Fibroblast of lung (primary cell): Measurements from ENCODE around the gene RGS14. TPM values are rescaled to one million over a fixed set of nuclear protein-coding genes. Genes with fewer than 3 reads are reported as not detected.
"Not testable (repeated sequence)": the region's sequence is repeated elsewhere in the genome, so short reads cannot be mapped to it uniquely, and the experiment has no call there.

ENCODE experiments used
- DNase-seq, 2 donors: peaks; one replicate each; pipeline versions ENCODE4 v3.0.0 to v3.0.0-alpha.2; 2010; ENCODE audit warnings: low read depth in 2 of 2
- H2AFZ ChIP-seq: 2 replicates; pipeline ENCODE4 v1.5.1; 2012; ENCODE audit warnings: low read length, control low read depth, inconsistent platforms
- H3K27ac ChIP-seq: 2 replicates; pipeline ENCODE4 v1.5.1; 2011; ENCODE audit warnings: low read length, control low read depth; ENCODE audit not compliant: insufficient read depth
- H3K27me3 ChIP-seq: 2 replicates; pipeline ENCODE4 v1.5.1; 2011; ENCODE audit warnings: mild to moderate bottlenecking, low read length; ENCODE audit not compliant: control insufficient read depth, insufficient read depth
- H3K36me3 ChIP-seq: 2 replicates; pipeline ENCODE4 v1.5.1; 2011; ENCODE audit warnings: low read length; ENCODE audit not compliant: control insufficient read depth, insufficient read depth
- H3K4me1 ChIP-seq: 2 replicates; pipeline ENCODE4 v1.5.1; 2011; ENCODE audit warnings: low read length; ENCODE audit not compliant: control insufficient read depth, insufficient read depth; ENCODE audit errors: extremely low read depth
- H3K4me2 ChIP-seq: 2 replicates; pipeline ENCODE4 v1.5.1; 2011; ENCODE audit warnings: low read length, control low read depth; ENCODE audit not compliant: insufficient read depth; ENCODE audit errors: extremely low read depth
- H3K4me3 ChIP-seq, 4 experiments: fragments of 200-600 bp in 1 of 4; sonication (generic) in 1 of 4; replicated peaks in 1 of 4; 2 replicates each; pipeline ENCODE4 v1.5.1; 2011 to 2016; ENCODE audit warnings: low read length in 4 of 4, low read depth in 3 of 4, mild to moderate bottlenecking in 3 of 4, control low read depth in 2 of 4, inconsistent platforms in 1 of 4, mixed read lengths in 1 of 4; ENCODE audit not compliant: insufficient read depth in 1 of 4; ENCODE audit errors: control extremely low read depth in 1 of 4
- H3K79me2 ChIP-seq: 2 replicates; pipeline ENCODE4 v1.5.1; 2012; ENCODE audit warnings: mild to moderate bottlenecking, low read length, inconsistent platforms; ENCODE audit not compliant: control insufficient read depth, insufficient read depth
- H3K9ac ChIP-seq: 2 replicates; pipeline ENCODE4 v1.5.1; 2011; ENCODE audit warnings: mild to moderate bottlenecking, low read length, control low read depth; ENCODE audit not compliant: insufficient read depth
- H3K9me3 ChIP-seq: 2 replicates; pipeline ENCODE4 v1.5.1; 2012; ENCODE audit warnings: low read depth, low read length; ENCODE audit not compliant: control insufficient read depth, insufficient read depth
- H4K20me1 ChIP-seq: 2 replicates; pipeline ENCODE4 v1.5.1; 2011; ENCODE audit warnings: low read length; ENCODE audit not compliant: control insufficient read depth, insufficient read depth; ENCODE audit errors: extremely low read depth
- EZH2 ChIP-seq: IDR thresholded peaks from 2 replicates; pipeline ENCODE4 v1.5.1; 2012; ENCODE audit warnings: low read length, control low read depth, mild to moderate bottlenecking; ENCODE audit errors: missing control alignments
- polyA plus RNA-seq, 2 donors: library from polyadenylated mRNA; depleted of rRNA in 1 of 2; stranded (reverse) in 1 of 2; unstranded in 1 of 2; fragments of >200 nt; gene quantifications; 2 replicates each; pipeline ENCODE4 v1.2.1, GENCODE V29; 2011 to 2012; ENCODE audit warnings: missing spikeins in 1 of 2
- total RNA-seq: library from RNA; depleted of rRNA; stranded (reverse); fragments of >200 nt; gene quantifications from 2 replicates; pipeline ENCODE4 v1.2.1, GENCODE V29; 2014
- TF ChIP-seq, protein P1 (sequence below), 2 donors: IDR thresholded peaks in 1 of 2; conservative IDR thresholded peaks in 1 of 2; 1 replicate in 1 of 2; 2 replicates in 1 of 2; pipeline ENCODE4 v1.5.1; 2011 to 2012; ENCODE audit warnings: low read length in 2 of 2, control low read depth in 1 of 2, inconsistent platforms in 1 of 2, low read depth in 1 of 2, mild to moderate bottlenecking in 1 of 2

The RGS14 gene
- total and polyA plus RNA-seq, 2 donors (not counting 1 experiment from before 2014, with no cell fraction given): 2.5 to 4.1 TPM

DNA sequence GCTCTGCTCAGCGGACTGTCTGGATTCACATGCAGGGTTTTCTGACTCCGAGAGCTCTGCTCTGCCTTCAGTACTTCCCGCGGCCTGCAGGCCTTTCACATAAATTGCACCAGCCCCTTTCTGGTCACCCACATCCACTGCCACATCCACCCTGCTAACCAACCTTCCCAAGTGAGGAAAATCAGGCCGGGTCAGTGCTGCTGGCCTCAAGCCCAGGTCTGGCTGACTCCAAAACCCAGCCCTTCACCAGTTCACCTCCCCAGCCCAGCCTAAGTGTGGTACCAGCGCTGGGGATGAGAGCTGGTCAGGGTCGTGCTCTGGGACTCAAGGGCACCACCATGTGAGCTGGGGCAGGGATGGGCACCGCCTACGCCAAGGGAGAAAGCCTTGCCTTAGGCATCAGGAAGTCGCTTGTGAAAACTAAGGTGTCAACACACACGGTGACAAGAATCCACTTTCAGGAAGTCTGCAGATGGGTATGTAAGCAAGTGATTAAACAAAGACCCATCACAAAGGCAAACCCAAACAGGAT lies 18.6 kb upstream of the RGS14 start:
- TF ChIP-seq, protein P1, sequence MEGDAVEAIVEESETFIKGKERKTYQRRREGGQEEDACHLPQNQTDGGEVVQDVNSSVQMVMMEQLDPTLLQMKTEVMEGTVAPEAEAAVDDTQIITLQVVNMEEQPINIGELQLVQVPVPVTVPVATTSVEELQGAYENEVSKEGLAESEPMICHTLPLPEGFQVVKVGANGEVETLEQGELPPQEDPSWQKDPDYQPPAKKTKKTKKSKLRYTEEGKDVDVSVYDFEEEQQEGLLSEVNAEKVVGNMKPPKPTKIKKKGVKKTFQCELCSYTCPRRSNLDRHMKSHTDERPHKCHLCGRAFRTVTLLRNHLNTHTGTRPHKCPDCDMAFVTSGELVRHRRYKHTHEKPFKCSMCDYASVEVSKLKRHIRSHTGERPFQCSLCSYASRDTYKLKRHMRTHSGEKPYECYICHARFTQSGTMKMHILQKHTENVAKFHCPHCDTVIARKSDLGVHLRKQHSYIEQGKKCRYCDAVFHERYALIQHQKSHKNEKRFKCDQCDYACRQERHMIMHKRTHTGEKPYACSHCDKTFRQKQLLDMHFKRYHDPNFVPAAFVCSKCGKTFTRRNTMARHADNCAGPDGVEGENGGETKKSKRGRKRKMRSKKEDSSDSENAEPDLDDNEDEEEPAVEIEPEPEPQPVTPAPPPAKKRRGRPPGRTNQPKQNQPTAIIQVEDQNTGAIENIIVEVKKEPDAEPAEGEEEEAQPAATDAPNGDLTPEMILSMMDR (conservative IDR thresholded peaks at IDR 0.05 in 1 of 2, IDR thresholded peaks at IDR 0.05 in 1 of 2; ENCODE audit: low read depth in 1 of 2, low read length in 2 of 2): no peak
- no peak for TF ChIP-seq EZH2
- Histone ChIP-seq H3K27ac (no peak overlapping the region), H4K20me1 (no peaks in the 10 kb centered on the region), H3K9me3 (no peaks in the 10 kb centered on the region), H3K4me2 (no peak overlapping the region), H3K4me3 (no peak overlapping the region), H3K27me3 (no peaks in the 10 kb centered on the region), H3K9ac (no peak overlapping the region), H3K36me3 (peaks cover 22% of the 10 kb centered on the region), H2AFZ (no peak overlapping the region), H3K4me1 (no peaks in the 10 kb centered on the region), H3K79me2 (peaks cover 13% of the 10 kb centered on the region)
- no peak for DNase-seq

DNA sequence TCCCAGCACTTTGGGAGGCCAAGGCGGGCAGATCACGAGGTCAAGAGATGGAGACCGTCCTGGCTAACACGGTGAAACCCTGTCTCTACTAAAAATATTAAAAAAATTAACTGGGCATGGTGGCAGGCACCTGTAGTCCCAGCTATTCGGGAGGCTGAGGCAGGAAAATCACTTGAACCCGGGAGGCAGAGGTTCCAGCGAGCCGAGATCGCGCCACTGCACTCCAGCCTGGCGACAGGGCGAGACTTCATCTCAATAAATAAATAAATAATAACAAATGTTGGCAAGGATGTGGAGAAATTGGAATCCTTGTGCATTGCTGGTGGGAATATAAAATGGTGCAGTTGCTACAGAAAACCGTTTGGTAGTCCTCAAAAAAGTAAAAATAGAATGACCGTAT lies 14.7 kb upstream of the RGS14 start:
- H3K36me3 ChIP-seq, DNase-seq, H3K9ac ChIP-seq, H3K4me3 ChIP-seq, H3K27me3 ChIP-seq, H3K4me1 ChIP-seq, H3K4me2 ChIP-seq, H3K27ac ChIP-seq, H4K20me1 ChIP-seq, H2AFZ ChIP-seq, H3K9me3 ChIP-seq: not testable (repeated sequence)
- H3K79me2 ChIP-seq: peaks cover 35% of the 10 kb centered on the region

DNA sequence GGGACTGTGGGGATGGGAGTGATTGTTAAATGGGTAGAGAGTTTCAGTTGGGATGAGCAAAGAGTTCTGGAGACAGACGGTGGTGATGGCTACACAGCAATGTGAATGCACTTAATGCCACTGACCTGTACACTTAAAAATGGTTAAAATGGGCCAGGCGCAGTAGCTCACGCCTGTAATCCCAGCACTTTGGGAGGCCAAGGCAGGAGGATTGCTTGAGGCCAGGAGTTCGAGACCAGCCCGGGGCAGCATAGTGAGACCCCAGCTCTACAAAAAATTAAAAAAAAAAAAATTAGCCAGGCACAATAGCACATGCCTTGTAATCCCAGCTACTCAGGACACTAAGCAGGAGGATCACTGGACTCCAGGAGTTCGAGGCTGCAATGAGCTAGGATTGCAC lies 13.9 kb upstream of the RGS14 start:
- H3K4me1 ChIP-seq: no peaks in the 10 kb centered on the region
- H3K27ac ChIP-seq: no peak overlapping the region
- no peaks in the 10 kb centered on the region for H3K9me3 ChIP-seq
- no peaks in the 10 kb centered on the region for H4K20me1 ChIP-seq
- no peak for DNase-seq
- H3K4me3 ChIP-seq: no peak overlapping the region
- no peak overlapping the region for H3K9ac ChIP-seq
- no peak overlapping the region for H3K4me2 ChIP-seq
- no peaks in the 10 kb centered on the region for H3K27me3 ChIP-seq
- peaks cover 4% of the 10 kb centered on the region for H3K36me3 ChIP-seq
- no peak overlapping the region for H2AFZ ChIP-seq
- TF ChIP-seq, protein P1 (conservative IDR thresholded peaks at IDR 0.05 in 1 of 2, IDR thresholded peaks at IDR 0.05 in 1 of 2; ENCODE audit: low read depth in 1 of 2, low read length in 2 of 2): no peak
- TF ChIP-seq EZH2: no peak
- peaks cover 37% of the 10 kb centered on the region for H3K79me2 ChIP-seq
